Osteocyte (in vitro differentiated cells): Measurements from ENCODE around the gene RYR3. TPM values are rescaled to one million over a fixed set of nuclear protein-coding genes. Genes with fewer than 3 reads are reported as not detected.
A peak's percentile ranks its signal among the peaks of the same experiment; 100 is the strongest.

Experiments
- DNase-seq: peaks from one replicate; pipeline ENCODE4 v3.0.0; 2021; ENCODE audit warnings: mixed read lengths; ENCODE audit not compliant: unreplicated experiment; ENCODE audit errors: extremely low spot score
- H3K27ac Mint-ChIP-seq: one replicate; pipeline ENCODE4 v1.8.0; 2021; ENCODE audit warnings: mild to moderate bottlenecking, mixed read lengths; ENCODE audit not compliant: unreplicated experiment
- H3K27me3 Mint-ChIP-seq: one replicate; pipeline ENCODE4 v1.8.0; 2021; ENCODE audit warnings: mixed read lengths; ENCODE audit not compliant: unreplicated experiment
- H3K36me3 Mint-ChIP-seq: one replicate; pipeline ENCODE4 v1.8.0; 2021; ENCODE audit warnings: mixed read lengths; ENCODE audit not compliant: unreplicated experiment
- H3K4me1 Mint-ChIP-seq: one replicate; pipeline ENCODE4 v1.8.0; 2021; ENCODE audit warnings: mixed read lengths; ENCODE audit not compliant: unreplicated experiment
- H3K4me3 Mint-ChIP-seq: one replicate; pipeline ENCODE4 v1.8.0; 2021; ENCODE audit warnings: mild to moderate bottlenecking, moderate library complexity, mixed read lengths; ENCODE audit not compliant: unreplicated experiment
- H3K9me3 Mint-ChIP-seq: one replicate; pipeline ENCODE4 v1.8.0; 2021; ENCODE audit warnings: mixed read lengths; ENCODE audit not compliant: unreplicated experiment
- CTCF ChIP-seq: fragments of 200-600 bp; sonication (generic); IDR thresholded peaks from 2 replicates; pipeline ENCODE4 v1.5.0; 2021; ENCODE audit warnings: antibody characterized with exemption, mild to moderate bottlenecking, moderate library complexity
- total RNA-seq: library from RNA; stranded (reverse); gene quantifications from 2 replicates; pipeline ENCODE4 v1.2.1, GENCODE V29; 2021

RYR3 gene
- total RNA-seq, 1 donor from 2014 or later = not detected

- peaks cover 18% of the 10 kb centered on the region for H3K27me3 Mint-ChIP-seq
- no peak for DNase-seq
- no peaks in the 10 kb centered on the region for H3K36me3 Mint-ChIP-seq
- H3K9me3 Mint-ChIP-seq = no peaks in the 10 kb centered on the region
- H3K27ac Mint-ChIP-seq = no peak overlapping the region
- H3K4me1 Mint-ChIP-seq = peaks cover 18% of the 10 kb centered on the region
- H3K4me3 Mint-ChIP-seq = no peak overlapping the region
- TF ChIP-seq CTCF = no peak
Observed at GRCh38 chr15:33797651-33798050, 486.9 kb downstream of the RYR3 start.

- no peak for DNase-seq
- peak overlapping the region; percentile 61 for H3K27ac Mint-ChIP-seq
- peaks cover 18% of the 10 kb centered on the region for H3K4me1 Mint-ChIP-seq
- H3K9me3 Mint-ChIP-seq = no peaks in the 10 kb centered on the region
- H3K36me3 Mint-ChIP-seq = no peaks in the 10 kb centered on the region
- no peak for TF ChIP-seq CTCF
- no peak overlapping the region for H3K4me3 Mint-ChIP-seq
- peaks cover 27% of the 10 kb centered on the region for H3K27me3 Mint-ChIP-seq
Observed at GRCh38 chr15:33801954-33802353, 491.2 kb downstream of the RYR3 start.

- no peak for DNase-seq
- no peak overlapping the region for H3K27ac Mint-ChIP-seq
- no peak overlapping the region for H3K4me3 Mint-ChIP-seq
- H3K36me3 Mint-ChIP-seq = no peaks in the 10 kb centered on the region
- H3K27me3 Mint-ChIP-seq = peaks cover 22% of the 10 kb centered on the region
- no peaks in the 10 kb centered on the region for H3K4me1 Mint-ChIP-seq
- H3K9me3 Mint-ChIP-seq = no peaks in the 10 kb centered on the region
- no peak for TF ChIP-seq CTCF
Observed at GRCh38 chr15:33807665-33808064, 496.9 kb downstream of the RYR3 start.

- Mint-ChIP-seq H3K27me3 (peaks cover 25% of the 10 kb centered on the region), H3K9me3 (no peaks in the 10 kb centered on the region), H3K36me3 (no peaks in the 10 kb centered on the region), H3K27ac (no peak overlapping the region), H3K4me1 (no peaks in the 10 kb centered on the region), H3K4me3 (no peak overlapping the region)
- no peak for DNase-seq
- no peak for TF ChIP-seq CTCF
Observed at GRCh38 chr15:33808720-33809457, 498.1 kb downstream of the RYR3 start.

- no peak for TF ChIP-seq CTCF
- no peak for DNase-seq
- H3K9me3 Mint-ChIP-seq = no peaks in the 10 kb centered on the region
Observed at GRCh38 chr15:33810073-33810595, 499.4 kb downstream of the RYR3 start.

More at GRCh38 chr15:33810073-33810595, 499.4 kb downstream of the RYR3 start:
- no peaks in the 10 kb centered on the region for H3K4me1 Mint-ChIP-seq
- no peaks in the 10 kb centered on the region for H3K36me3 Mint-ChIP-seq
- peaks cover 18% of the 10 kb centered on the region for H3K27me3 Mint-ChIP-seq
- no peak overlapping the region for H3K4me3 Mint-ChIP-seq
- no peak overlapping the region for H3K27ac Mint-ChIP-seq
